H1 (cell line): Measurements from ENCODE around the gene ASPN. TPM values are rescaled to one million over a fixed set of nuclear protein-coding genes. Genes with fewer than 3 reads are reported as not detected.

Source experiments
- polyA plus RNA-seq, 7 experiments: library from polyadenylated mRNA; depleted of rRNA in 3 of 7; stranded (reverse) in 5 of 7; unstranded in 2 of 7; fragments of >200 nt in 5 of 7; fragments of 200-250 nt in 2 of 7; gene quantifications; 1 replicate in 5 of 7; 2 replicates in 1 of 7; 4 replicates in 1 of 7; pipeline versions ENCODE4 v1.2.1 to v1.2.3, GENCODE V29; 2011 to 2013; ENCODE audit warnings: missing spikeins in 2 of 7, mixed read lengths in 2 of 7
- total RNA-seq: library from RNA; stranded (reverse); fragmentation: NEBNext Ultra II Directional; extraction: Animal tissue kit (Norgen Biotek cat#: 25700); gene quantifications from 2 replicates; pipeline ENCODE4 v1.2.1, GENCODE V29; 2021
- TF ChIP-seq, protein P1 (sequence below): fragments of 300-600 bp; sonication (generic); IDR thresholded peaks from 2 replicates; pipeline ENCODE4 v1.7.1; 2012; ENCODE audit warnings: low read length, moderate library complexity, mild to moderate bottlenecking, inconsistent platforms; ENCODE audit not compliant: insufficient replicate concordance

Gene ASPN
- total and polyA plus RNA-seq, 2 of the 8 experiments (the other 6 are each of a cell fraction or from before 2014, with no cell fraction given), result not detected

GRCh38 chr9:92517046-92517445, 34.7 kb upstream of the ASPN start (continued):
- TF ChIP-seq, protein P1, sequence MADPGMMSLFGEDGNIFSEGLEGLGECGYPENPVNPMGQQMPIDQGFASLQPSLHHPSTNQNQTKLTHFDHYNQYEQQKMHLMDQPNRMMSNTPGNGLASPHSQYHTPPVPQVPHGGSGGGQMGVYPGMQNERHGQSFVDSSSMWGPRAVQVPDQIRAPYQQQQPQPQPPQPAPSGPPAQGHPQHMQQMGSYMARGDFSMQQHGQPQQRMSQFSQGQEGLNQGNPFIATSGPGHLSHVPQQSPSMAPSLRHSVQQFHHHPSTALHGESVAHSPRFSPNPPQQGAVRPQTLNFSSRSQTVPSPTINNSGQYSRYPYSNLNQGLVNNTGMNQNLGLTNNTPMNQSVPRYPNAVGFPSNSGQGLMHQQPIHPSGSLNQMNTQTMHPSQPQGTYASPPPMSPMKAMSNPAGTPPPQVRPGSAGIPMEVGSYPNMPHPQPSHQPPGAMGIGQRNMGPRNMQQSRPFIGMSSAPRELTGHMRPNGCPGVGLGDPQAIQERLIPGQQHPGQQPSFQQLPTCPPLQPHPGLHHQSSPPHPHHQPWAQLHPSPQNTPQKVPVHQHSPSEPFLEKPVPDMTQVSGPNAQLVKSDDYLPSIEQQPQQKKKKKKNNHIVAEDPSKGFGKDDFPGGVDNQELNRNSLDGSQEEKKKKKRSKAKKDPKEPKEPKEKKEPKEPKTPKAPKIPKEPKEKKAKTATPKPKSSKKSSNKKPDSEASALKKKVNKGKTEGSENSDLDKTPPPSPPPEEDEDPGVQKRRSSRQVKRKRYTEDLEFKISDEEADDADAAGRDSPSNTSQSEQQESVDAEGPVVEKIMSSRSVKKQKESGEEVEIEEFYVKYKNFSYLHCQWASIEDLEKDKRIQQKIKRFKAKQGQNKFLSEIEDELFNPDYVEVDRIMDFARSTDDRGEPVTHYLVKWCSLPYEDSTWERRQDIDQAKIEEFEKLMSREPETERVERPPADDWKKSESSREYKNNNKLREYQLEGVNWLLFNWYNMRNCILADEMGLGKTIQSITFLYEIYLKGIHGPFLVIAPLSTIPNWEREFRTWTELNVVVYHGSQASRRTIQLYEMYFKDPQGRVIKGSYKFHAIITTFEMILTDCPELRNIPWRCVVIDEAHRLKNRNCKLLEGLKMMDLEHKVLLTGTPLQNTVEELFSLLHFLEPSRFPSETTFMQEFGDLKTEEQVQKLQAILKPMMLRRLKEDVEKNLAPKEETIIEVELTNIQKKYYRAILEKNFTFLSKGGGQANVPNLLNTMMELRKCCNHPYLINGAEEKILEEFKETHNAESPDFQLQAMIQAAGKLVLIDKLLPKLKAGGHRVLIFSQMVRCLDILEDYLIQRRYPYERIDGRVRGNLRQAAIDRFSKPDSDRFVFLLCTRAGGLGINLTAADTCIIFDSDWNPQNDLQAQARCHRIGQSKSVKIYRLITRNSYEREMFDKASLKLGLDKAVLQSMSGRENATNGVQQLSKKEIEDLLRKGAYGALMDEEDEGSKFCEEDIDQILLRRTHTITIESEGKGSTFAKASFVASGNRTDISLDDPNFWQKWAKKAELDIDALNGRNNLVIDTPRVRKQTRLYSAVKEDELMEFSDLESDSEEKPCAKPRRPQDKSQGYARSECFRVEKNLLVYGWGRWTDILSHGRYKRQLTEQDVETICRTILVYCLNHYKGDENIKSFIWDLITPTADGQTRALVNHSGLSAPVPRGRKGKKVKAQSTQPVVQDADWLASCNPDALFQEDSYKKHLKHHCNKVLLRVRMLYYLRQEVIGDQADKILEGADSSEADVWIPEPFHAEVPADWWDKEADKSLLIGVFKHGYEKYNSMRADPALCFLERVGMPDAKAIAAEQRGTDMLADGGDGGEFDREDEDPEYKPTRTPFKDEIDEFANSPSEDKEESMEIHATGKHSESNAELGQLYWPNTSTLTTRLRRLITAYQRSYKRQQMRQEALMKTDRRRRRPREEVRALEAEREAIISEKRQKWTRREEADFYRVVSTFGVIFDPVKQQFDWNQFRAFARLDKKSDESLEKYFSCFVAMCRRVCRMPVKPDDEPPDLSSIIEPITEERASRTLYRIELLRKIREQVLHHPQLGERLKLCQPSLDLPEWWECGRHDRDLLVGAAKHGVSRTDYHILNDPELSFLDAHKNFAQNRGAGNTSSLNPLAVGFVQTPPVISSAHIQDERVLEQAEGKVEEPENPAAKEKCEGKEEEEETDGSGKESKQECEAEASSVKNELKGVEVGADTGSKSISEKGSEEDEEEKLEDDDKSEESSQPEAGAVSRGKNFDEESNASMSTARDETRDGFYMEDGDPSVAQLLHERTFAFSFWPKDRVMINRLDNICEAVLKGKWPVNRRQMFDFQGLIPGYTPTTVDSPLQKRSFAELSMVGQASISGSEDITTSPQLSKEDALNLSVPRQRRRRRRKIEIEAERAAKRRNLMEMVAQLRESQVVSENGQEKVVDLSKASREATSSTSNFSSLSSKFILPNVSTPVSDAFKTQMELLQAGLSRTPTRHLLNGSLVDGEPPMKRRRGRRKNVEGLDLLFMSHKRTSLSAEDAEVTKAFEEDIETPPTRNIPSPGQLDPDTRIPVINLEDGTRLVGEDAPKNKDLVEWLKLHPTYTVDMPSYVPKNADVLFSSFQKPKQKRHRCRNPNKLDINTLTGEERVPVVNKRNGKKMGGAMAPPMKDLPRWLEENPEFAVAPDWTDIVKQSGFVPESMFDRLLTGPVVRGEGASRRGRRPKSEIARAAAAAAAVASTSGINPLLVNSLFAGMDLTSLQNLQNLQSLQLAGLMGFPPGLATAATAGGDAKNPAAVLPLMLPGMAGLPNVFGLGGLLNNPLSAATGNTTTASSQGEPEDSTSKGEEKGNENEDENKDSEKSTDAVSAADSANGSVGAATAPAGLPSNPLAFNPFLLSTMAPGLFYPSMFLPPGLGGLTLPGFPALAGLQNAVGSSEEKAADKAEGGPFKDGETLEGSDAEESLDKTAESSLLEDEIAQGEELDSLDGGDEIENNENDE, result no peak
